GM21723 (cell line): ENCODE results near the gene MPDZ.

Source experiments
- ATAC-seq: cut with Tn5 transposase; IDR thresholded peaks from one replicate; pipeline ENCODE4 v1.9.1; 2021; ENCODE audit warnings: mild to moderate bottlenecking, moderate library complexity; ENCODE audit not compliant: unreplicated experiment

MPDZ gene

GRCh38 chr9:13279284-13280141 is at the start of gene MPDZ:
TSS of gene MPDZ (minus strand) at chr9:13279692. CDS start at chr9:13250315, 29,377 bp downstream.
- no peak for ATAC-seq

GRCh38 chr9:13324988-13325387 is 45.5 kb upstream of the MPDZ start:
- ATAC-seq = no peak

GRCh38 chr9:13322828-13323550 is 43.5 kb upstream of the MPDZ start:
- no peak for ATAC-seq

GRCh38 chr9:13318027-13318426 is 38.5 kb upstream of the MPDZ start:
- no peak for ATAC-seq

- ATAC-seq = no peak
Measured at GRCh38 chr9:13296972-13297371, 17.5 kb upstream of the MPDZ start.

- no peak for ATAC-seq
Measured at GRCh38 chr9:13295556-13295955, 16.1 kb upstream of the MPDZ start.

- ATAC-seq = no peak
Measured at GRCh38 chr9:13292782-13293181, 13.3 kb upstream of the MPDZ start.

- no peak for ATAC-seq
Measured at GRCh38 chr9:13292158-13292557, 12.7 kb upstream of the MPDZ start.

GRCh38 chr9:13291718-13292117 is 12.2 kb upstream of the MPDZ start:
- ATAC-seq = no peak

- no peak for ATAC-seq
Measured at GRCh38 chr9:13284011-13284410, 4.5 kb upstream of the MPDZ start.

- ATAC-seq = no peak
Measured at GRCh38 chr9:13282998-13283397, 3.5 kb upstream of the MPDZ start.

- no peak for ATAC-seq
Measured at GRCh38 chr9:13281356-13282016, 2.0 kb upstream of the MPDZ start.

- ATAC-seq = no peak
Measured at GRCh38 chr9:13278368-13279246, 885 bp downstream of the MPDZ start.

GRCh38 chr9:13278023-13278367 is 1.5 kb downstream of the MPDZ start:
- ATAC-seq = no peak

- ATAC-seq = no peak
Measured at GRCh38 chr9:13274886-13275641, 4.4 kb downstream of the MPDZ start.

GRCh38 chr9:13270734-13271133 is 8.8 kb downstream of the MPDZ start:
- ATAC-seq = no peak

GRCh38 chr9:13269589-13270452 is 9.7 kb downstream of the MPDZ start:
- ATAC-seq = no peak

GRCh38 chr9:13268469-13268868 is 11.0 kb downstream of the MPDZ start:
- ATAC-seq = no peak

- no peak for ATAC-seq
Measured at GRCh38 chr9:13267743-13268142, 11.7 kb downstream of the MPDZ start.
